Measurements from ENCODE around the gene FAM163B.
"Not testable (repeated sequence)": the region's sequence is repeated elsewhere in the genome, so short reads cannot be mapped to it uniquely, and the experiment has no call there.

Gene FAM163B

DNA sequence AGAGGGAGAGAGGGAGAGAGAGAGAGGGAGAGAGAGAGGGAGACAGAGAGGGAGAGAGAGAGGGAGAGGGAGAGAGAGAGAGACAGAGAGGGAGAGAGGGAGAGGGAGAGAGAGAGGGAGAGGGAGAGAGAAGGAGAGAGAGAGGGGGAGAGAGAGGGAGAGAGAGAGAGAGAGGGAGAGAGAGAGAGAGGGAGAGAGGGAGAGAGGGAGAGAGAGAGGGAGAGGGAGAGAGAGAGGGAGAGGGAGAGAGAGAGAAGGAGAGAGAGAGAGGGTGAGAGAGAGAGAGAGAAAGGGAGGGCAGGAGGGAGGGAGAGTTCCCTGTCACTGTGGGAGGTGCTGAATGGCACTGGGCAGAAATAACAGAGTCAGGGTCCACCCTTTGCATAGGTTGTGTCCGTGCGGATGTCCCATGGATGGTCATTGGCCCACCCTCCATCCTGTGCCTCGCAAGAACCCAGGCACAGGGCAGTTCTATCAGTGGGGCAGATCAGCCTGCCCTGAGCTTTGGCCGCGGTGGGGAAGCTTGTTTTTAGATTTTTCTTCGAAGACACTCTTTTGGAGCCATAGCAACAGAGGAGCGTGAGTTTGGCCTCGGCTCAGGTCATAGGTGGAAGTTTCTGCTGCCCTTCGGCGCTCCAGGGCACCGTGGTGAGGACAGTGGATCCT lies 44.6 kb downstream of the FAM163B start:
- DNase-seq, result no peak

DNA sequence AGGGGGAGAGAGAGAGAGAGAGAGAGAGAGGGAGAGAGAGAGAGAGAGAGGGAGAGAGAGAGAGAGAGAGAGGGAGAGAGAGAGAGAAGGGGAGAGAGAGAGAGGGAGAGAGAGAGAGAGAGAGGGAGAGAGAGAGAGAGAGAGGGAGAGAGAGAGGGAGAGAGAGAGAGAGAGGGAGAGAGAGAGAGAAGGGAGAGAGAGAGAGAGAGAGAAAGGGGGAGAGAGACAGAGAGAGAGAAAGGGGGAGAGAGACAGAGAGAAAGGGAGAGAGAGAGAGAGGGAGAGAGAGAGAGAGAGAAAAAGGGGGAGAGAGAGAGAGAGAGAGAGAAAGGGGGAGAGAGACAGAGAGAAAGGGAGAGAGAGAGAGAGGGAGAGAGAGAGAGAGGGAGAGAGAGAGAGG lies 45.4 kb downstream of the FAM163B start:
- not testable (repeated sequence) for DNase-seq

DNA sequence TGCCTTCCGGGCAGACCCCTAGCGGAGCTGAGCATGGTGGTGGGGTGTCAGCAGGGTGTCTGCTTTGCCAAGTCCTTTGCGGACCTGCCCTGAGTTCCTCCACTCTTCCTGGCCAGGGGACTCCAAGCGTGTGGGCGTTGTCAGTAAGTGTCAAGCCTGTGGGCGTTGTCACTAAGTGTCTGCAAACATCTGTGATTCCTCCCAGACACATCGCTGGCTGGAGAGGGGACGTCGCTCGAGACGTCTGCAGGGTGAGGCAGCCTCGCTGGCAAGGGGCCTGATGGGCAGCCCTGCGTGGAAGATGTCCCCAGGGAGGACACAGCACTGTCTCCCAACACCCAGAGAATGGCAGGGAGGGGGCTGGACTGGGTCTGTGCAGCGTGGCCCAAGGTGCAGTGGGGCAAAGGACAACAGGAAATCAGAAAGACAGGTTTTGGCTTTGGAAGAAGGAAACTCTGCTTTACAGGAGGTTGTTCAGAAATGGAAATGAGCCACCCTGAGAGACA lies 45.8 kb downstream of the FAM163B start:
- DNase-seq, result no peak

DNA sequence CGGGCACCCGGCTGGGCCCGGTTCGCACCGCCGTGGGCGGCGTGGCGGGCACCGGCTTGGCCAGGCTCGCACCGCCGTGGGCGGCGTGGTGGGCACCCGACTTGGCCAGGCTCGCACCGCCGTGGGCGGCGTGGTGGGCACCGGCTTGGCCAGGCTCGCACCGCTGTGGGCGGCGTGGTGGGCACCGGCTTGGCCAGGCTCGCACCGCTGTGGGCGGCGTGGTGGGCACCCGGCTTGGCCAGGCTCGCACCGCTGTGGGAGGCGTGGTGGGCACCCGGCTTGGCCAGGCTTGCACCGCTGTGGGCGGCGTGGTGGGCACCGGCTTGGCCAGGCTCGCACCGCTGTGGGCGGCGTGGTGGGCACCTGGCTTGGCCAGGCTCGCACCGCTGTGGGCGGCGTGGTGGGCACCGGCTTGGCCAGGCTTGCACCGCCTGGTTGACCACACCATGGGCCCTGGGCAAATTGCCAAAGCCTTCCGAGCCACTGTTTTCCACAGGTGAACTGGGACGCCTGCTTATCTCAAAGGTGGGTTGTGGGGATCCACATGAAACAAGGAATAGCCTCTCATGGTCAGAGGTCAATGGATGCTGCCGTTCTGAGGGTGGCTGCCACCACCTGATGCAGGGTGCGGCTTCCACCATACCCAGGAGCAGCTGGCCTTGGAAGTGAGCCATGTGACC lies 46.4 kb downstream of the FAM163B start:
- no peak for DNase-seq

DNA sequence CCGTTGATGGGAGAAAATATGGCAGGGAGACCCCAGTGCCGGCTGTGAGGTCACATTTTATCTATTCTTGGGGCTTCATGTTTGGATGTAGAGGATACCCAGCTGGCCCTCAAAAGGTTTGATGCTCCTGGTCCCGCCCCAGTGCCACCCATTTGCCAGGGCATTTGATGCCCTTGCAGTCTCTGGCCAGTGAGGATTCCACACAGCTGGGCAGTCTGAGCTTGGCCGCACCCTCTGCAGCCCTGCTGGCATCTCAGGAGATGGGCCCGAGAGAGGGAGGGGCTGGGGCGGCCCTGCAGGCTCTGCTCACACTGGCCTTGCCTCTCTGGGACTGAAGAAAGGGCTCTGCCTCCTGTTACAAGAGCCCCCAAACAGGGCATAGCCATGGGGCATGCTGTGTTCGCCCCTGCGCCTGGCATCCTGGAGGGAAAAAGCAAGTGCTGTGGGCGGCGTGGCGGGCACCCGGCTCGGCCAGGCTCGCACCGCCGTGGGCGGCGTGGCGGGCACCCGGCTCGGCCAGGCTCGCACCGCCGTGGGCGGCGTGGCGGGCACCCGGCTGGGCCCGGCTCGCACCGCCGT lies 47.1 kb downstream of the FAM163B start:
- no peak for DNase-seq

DNA sequence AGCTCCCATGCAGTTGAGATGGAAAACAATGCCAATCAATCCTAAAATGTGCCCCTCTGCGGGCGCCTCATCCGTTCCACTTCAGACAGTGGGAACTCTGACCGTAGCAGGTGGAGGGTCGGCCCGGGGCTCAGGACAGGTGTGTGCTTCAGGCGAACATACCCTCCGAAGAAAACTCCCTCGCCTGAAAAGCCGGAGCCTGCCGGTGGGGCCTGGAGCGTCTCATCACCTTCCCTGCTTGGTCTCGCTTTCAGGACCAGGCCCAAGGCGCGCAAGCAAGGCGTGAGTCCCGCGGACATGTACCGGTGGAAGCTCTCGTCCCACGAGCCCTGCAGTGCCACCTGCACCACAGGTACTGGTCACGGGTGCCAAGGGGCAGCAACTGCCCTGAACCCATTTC lies 48.2 kb downstream of the FAM163B start:
- DNase-seq, result no peak

DNA sequence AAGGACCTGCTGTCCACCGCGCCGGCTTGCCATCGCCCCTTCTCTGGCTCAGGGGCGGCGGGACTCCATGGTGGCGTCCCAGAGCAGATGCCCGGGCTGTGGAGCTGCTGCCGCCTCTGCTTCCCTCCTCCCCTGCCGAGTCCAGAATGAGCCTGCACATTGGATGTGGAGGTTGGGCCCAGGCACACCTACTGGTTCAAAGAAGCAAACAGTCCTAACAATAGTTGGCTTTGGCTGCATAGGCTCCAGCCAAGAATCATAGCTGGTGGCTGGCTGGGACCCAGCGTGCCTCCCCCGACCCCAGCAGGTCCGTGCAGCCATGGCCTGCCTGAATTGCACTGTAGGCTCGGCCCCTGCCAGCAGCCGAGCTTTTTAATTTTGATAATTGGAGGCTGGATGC lies 48.9 kb downstream of the FAM163B start:
- no peak for DNase-seq

DNA sequence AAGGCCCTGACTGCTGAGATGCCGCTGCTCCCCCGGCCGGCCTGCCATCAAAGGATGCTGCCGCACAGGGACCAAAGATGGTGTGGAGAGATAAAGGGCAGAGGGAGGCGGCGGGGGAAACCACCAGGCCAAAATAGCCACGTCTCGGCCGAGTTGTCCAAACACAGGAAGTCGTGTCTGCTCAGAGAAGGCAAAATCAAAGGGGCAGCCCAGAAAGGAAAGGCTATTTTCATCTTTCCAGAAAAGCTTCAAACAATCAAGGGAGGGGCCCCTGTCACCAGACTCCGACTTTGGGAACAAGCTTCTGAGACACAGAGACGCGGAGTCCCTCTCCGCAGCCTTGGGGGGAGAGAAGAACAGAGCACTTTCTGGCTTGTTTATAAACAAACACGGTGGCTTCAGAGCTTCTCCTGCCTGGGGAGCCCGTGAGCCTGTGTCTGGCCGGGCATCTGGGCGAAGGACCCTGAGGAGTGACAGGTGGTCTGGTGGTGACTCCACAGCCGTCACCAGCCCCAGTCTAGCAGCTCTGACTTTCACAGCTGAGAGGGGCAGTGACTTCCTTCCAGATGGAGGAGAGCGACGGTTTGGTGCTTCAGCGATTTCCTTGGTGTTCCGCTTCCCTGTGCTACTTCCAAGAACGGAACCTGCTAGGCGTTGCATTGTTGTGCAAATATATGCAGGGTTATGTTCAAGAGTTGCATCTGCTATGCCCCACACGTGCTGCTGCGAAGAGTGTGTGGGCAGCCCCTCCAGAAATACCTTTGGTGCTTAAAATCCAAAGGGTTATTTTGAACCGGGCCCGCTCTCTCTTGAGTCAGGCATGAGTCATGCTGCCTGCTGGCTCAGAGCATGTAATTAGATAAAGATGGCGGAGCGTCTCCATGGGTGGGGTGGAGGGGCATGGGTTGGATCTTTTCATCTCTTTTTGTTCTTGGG lies 50.7 kb downstream of the FAM163B start:
- no peak for DNase-seq

DNA sequence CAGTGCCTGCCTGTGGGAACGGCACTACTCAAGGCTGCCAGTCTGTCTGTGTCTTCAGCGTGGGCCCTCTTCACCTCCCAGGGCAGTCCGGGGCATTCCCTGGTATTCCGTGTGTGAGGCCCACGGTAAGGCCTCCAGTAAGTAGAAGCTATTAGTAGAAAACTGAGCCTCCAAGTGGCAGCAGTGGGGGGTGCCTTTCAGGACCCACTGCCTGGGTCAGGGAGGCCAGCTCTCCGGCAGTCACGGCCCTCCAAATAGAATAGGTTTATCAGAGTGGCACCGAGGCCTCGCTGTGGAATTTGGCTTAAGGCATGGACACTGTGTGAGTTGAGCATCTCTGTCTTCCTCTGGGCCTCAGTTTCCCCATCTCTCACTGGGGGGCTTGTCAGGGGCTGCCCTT lies 51.6 kb downstream of the FAM163B start:
- DNase-seq, result no peak

DNA sequence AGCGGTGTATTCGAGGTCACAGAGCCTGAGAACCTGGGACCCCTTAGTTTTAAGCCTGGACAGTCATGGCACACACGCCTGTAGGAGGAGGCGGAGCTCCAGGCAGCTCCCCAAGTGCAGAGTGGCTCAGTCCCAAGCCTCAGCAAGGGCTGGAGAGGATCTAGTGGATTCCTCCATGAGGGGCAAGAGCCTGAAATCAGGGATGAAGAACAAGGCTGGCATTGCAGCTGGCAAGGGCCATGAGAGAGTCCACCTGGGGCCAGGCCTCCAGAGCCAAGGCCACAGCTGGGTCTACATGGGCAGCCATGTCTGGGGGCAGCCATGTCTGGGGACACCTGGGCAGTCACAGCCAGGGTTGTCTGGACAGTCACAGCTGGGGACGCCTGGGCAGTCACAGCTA lies 52.8 kb downstream of the FAM163B start:
- DNase-seq, result no peak

DNA sequence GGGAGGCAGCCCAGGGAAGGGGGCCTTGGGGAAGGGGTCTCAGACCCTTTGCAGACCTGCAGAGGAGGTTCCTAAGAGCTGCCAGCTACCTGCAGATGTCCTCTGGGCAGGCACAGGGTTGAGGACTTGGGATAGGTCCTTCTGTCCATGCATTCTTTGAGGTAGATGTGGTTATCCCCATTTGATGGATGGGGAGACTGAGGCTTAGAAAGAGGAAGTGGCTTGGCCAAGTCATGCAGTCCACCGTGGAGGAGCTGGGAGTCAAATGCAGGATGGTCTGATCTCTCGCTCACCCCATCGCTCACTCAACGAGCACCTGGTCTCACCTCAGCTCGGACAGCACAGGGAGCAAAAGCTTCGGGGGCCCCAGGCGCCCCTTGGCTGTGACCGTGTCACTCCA lies 54.5 kb downstream of the FAM163B start:
- no peak for DNase-seq

DNA sequence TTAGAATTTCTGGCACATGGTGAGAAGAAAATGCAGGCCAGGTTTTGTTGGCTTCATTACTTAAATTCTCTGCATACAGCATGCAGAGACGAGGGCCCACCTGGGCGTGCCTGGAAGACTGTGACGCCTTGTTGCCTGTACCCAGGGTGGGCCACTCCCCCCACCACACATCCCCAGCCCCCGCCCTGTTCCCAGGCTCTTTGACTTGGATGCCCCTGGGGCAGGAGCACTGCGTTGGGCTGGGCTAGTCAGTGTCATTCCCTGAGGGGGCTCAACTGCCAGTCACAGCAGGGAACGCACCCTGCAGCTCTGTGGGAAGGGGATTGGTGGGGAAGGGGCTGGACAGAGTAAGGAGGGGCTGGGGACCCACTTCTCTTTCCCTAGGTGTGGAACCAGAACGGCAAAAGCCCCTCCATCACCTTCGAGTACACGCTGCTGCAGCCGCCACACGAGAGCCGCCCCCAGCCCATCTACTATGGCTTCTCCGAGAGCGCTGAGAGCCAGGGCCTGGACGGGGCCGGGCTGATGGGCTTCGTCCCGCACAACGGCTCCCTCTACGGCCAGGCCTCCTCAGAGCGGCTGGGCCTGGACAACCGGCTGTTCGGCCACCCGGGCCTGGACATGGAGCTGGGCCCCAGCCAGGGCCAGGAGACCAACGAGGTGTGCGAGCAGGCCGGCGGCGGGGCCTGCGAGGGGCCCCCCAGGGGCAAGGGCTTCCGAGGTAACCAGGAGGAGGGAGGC lies 55.0 kb downstream of the FAM163B start:
- no peak for DNase-seq

DNA sequence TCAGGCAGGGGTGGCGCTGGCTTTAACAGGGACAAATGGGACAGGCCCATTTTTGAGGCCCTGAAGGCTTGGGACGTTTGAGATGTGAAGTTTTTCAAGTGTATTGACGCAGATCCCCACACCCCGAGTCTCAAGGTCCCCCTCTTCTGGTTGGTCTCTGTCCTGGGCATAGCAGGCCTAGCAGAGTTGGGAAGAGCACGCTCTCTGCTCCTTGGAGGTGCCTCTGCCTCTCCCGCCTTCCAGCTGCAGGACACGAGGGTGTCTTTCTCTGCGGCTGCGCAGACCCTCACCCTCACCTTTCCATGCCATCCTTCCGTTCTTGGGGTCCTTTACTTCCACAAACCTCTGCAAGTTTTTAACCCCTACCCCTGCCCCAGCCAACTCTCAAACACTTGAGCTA lies 56.1 kb downstream of the FAM163B start:
- DNase-seq, result no peak

DNA sequence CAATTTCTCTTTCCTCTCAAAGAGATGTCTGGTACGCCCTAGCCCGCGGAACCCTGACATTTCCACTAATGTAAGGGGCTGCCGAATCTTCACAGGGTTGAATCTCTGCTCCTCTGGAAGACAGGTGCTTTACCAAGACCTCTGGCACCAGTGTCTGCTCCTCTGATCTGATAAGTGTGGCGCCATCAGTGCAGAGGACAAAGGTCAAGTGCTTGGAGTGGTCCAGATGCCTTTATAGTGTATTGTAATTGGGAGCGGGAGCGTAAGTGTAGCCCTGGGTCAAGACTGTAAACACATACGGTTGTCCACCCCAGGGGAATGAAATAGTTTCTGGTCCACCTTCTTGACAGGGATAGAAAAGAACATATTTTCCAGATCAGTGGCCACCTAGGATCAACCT lies 57.0 kb downstream of the FAM163B start:
- DNase-seq, result no peak

DNA sequence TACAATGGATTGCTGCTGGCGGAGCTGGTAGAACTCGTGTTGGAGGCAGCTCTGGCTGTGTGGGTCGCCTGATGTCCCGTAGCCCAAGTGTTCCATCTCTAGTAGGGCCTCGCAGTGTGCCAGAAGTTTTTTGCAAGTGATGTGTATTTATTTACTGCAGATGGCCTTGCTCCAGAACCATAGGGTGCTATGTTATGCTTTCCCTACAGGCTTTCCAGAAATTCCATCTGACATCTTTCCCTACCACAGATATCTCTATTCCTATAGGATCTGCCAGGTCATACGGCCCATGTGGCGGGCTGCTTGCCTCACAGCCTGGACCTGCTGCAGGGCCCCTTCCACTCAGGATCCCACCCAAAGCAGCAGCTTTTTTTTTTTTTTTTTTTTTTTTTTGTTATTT lies 57.7 kb downstream of the FAM163B start:
- DNase-seq, result no peak

DNA sequence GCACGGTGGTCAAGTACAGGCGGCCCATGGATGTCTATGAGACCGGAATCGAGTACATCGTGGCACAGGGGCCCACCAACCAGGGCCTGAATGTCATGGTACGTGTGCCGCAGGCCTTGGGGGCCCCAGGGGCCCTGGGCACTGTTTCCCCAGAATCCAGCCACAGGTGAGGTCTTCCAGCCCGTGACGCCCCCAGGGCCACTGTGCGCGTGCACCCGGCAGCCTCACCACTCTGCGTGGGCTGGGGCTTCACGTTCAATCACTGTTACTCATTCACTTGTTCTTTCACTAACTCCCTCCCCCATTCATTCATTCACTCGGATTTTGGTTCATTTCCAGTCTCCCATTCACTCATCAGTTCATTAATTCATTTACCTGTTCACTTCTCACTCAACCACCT lies 62.1 kb downstream of the FAM163B start:
- DNase-seq, result no peak

DNA sequence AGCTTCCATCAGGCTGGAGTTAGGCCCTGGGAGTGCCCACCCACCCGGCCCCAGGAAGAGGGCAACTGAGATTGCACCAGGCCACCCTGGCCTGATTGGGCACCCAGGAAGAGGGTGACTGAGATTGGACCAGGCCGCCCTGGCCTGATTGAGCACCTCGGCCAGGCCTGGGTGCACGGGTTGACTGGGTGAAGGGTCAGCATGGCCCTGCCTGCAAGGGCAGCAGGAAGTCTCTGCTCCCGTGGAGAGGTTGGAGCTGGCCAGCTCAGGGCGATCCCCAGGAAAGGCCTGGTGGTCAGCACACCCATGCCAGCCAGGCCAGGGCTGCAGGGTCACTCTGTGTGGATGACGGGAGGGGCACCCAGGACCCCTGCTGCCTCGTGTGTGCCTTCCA lies 62.9 kb downstream of the FAM163B start:
- no peak for DNase-seq

DNA sequence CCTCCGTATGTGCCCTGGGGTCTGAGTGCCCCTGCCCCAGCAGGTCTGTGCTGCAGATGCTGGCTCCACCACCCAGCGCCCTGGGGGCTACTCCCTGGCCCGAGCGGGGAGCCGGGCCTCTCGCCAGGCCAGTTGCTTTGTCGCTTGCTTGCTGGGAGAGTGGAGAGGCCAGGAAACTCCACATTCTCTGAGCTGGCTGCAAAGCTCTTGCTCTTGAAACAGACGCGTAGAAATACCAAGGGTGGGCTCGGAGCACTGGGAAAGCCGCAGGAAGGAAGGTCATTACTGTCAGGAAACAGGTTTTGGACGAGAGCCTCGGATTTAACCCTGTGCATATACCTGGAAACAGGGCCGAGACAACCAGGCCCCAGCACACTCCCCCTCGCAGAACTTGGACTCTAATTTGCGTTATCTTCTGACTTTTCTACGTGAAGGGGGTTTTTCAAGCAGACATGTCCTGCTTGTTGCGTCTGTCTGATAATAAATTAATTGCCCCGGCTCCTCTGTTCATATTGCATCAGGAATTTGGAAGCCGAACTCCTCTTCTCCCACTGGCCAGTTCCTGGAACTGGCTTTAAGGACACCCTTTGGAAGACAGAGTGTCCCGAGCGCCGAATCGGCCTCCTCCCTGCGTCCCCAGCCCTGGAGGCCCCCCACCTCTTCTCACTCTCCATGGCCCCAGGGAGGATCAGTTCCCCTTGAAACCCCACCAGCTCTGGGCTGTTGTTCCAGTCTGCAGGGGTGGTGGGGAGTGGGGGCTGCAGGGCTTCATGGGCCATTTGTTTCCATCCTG lies 63.5 kb downstream of the FAM163B start:
- no peak for DNase-seq

DNA sequence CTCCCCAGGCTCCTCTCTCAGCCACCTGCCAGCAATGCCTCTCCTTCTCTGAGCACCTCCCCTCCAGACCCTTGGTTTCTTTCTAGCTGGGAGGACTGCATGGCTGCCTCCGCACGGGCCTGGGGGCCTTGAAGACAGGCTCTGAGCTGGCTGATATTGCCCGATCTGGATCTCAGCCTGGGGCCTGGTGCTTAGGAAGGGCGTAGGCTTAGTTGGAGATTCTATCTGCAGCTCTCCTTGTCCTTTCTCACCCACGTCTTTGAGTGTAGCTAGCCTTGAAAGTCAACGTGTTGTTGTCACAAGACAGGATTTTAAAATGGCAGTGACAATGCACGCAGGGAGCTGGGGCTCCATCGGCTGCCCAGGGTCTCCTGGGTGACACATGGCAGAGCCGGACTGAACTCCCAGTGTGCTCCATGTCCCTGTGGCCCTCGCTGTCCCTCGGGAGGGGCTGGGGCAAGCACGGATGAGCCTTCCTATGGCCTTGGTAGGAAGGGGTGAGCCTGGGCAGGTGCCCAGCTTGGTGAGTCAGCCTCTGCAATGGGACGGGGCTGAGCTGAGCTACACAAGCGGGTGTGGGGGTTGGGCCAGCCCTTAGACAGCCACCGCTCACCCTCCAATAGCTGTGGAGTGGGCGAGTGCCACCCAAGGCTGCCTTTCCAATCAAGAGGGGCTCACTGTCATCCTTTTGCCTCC lies 65.3 kb downstream of the FAM163B start:
- DNase-seq, result no peak

DNA sequence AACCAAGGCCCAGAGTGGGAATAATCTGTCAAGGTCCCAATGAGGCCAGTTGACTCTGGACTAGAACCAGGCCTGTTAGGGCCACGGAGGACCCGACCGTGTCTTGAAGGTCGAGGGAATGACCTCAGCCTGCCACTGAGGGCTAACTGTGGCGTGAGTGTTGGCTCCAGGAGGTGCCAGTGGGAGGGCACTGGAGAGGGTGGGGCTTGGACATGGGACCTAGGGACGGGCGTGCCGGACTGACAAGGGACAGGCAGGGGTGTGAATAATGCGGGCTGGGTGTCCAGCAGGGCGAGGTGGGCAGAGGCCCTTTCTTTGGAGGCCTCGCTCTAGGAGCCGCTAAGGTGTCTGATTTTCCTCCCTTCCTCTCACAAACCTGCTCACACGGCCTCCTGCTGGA lies 67.2 kb downstream of the FAM163B start:
- DNase-seq, result no peak

DNA sequence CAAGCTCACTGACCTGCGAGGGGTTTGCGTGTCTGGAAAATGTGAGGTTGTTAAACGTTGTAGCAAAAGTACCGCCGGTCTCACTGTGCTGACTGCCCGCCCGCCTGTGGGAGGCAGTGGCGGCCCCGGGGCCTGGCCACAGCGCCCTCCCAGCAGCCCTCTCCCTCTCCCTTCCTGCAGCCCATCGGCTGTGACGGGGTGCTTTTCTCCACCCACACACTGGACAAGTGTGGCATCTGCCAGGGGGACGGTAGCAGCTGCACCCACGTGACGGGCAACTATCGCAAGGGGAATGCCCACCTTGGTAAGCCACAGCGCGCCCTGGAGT lies 68.5 kb downstream of the FAM163B start:
- DNase-seq, result no peak

All from T-helper 1 cell (primary cell).